GM10266 (cell line): ENCODE data around the gene MYF6.
A peak's percentile ranks its signal among the peaks of the same experiment; 100 is the strongest.

Experiments
- DNase-seq: peaks from one replicate; pipeline ENCODE4 v3.0.0; 2012; ENCODE audit errors: extremely low spot score
- CTCF ChIP-seq: IDR thresholded peaks from 2 replicates; pipeline ENCODE4 v1.5.1; 2012; ENCODE audit warnings: mild to moderate bottlenecking, low read depth; ENCODE audit not compliant: control insufficient read depth, insufficient read depth; ENCODE audit errors: missing control alignments

Gene MYF6

DNA sequence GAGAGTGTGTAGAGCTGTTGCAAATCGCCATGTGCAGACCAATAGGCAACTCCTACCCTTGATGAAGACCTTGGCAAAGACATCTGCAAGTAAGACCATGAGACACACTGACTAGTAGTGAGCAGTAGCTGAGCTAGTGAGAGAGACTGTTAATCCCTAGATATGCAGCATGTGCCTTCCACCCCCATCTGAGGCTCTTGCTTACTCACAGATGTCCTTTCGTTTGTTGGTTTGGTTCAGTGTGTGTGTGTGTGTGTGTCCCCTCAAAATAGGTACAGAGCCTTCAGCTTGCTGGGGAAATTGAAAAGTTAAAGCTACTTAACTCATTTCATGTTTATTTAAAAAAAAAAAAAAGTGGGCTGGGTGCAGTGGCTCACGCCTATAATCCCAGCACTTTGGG lies 46.8 kb downstream of the MYF6 start:
- no peak for TF ChIP-seq CTCF
- DNase-seq: no peak

DNA sequence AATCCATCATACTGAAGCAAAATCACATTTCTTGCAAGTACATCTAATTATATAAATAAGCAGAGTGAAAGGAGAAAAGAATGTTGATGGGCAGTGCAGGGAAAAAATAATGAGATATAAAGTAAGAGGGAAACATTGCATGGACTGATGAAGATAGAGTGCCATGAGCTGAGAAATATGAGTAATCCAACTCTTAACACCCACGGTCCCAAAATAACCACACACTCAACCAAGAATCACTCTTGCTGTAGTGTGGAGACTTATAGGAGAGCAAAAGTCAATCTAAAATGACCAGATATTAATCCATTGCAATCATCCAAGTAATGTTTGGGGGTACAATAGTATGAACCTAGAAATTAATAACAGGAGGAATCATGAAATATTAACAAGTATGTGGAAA lies 49.4 kb downstream of the MYF6 start:
- TF ChIP-seq CTCF: no peak
- DNase-seq: peak; percentile 4
